ENCODE results near the gene DNAJA2.

Gene DNAJA2

DNA sequence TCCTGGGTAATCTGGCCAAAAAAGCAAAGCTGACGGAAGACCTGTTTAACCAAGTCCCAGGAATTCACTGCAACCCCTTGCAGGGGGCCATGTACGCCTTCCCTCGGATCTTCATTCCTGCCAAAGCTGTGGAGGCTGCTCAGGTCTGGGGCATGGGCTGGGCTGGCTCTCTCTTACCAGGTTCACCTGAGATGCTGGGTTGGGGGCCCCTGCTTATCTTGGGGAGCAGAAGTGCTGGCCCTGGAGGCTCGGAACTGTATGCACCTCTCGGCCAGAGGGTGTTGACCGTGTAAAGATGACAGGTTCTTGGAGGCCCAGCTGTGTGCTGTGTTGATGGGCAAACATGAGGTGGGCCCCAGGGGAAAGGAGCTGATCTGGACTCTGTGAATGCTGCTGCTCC, 49.1 kb downstream of the DNAJA2 start:
- no peak for DNase-seq

DNA sequence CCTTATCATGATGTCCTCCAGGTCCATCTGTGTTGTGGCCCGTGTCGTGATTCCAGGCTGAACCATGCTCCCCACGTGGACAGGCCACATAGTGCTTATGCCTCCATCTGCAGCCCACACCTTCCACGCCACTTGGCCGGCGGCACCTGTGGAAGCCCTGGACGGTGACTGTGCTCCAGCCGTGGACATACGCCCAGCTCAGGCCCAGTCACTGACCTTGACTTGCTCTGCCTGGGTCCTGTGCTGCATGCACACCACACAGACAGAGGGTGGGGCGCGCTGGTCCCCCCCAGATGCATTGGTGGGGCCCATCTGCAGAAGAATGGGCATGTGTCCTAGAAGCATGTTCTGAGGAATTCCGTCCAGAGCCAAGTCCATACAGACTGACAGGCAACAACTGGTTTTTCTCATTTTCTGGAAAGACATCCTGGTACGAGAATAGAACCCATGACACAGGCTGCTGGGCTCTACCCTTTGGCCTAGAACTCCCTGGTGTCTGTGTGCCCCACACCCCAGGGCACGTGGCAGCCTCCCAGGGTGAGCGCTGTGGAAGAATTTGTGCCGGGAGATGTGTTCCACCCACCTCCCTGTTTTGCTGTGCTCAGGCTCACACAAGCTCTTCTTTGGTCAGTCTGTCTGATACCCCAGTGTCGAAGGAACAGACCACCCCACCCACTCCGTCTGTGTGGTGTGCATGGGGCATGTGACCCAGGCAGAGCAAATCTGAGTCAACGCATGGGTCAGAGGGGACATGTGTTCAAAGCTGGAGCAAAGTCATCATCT, 49.8 kb downstream of the DNAJA2 start:
- no peak for DNase-seq

DNA sequence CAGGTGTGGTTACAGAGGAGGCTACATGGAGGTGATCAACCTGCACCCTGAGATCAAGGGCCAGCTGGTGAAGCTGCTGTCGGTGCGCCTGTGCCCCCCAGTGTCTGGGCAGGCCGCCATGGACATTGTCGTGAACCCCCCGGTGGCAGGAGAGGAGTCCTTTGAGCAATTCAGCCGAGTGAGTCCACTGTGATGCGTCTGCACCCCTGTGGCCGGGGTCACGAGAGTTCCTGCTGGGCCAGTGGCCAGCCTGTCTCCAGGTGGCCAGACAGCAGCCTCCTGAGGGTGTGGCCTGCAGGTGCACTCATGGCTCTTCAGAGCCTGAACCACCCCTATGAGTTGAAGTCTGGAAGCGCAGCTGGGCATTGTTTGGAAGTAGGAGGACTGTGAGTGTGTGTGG, 51.2 kb downstream of the DNAJA2 start:
- DNase-seq, result no peak

- no peak for DNase-seq
These were observed 52.9 kb downstream of the DNAJA2 start for GRCh38 chr16:46920402-46921068.

DNA sequence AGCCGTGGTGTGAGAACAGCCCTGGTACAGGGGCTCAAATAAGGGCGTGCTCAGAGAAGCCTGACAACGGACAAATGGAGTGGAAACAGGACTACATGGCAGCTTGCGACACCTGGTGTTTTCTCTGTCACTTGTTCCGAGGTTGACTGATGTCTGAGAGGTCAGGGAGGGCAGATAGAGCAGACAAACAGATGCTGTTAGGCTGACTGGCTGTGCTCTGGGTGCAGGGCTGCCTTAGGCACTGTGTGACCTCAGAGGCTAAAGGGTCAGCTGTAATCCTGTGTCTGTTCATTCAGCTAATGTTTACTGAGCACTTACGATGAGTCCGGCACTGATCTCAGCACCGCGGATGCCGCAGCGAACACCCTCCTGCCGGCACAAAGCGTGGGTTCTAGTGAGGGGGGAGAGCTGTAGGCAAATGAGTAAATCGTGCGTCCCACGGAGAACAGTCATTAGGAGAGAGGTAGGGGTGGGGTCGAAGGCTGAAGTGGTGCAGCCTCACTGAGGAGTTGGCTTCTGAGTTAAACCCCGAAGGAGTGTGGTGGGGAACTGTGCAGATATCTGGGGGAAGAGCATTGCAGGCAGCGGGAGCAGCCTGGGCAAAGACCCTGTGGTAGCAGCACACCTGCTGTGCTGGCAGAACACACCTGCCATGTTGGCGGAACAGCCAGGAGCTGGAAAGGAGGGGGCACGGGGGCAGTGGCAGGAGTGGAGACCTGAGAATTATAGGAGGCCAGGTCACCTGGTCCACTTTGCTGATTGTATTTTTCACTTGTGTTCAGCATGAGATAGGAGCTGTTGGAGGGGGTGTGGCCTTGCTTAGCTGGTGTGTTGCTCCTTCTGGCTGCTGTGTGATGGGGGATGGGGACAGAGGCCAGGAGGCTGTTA, 54.3 kb downstream of the DNAJA2 start:
- peak; percentile 60 for DNase-seq

DNA sequence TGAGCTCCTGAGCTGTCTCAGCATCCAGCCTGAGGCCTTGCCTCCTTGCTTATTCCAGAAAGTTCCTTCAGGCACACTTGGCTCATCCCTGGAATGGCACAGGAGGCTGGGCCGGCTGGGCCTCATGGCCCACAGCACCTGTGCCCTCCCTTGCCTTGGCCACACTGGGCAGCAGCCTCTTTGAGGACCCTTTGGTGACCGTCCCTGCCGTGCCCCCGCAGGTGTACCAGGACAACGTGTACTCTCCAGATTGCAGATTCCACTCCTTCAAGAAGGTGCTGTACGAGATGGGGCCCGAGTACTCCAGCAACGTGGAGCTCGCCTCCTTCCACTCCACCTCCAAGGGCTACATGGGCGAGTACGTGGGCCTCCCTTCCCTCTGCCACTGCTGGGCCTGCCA, 55.1 kb downstream of the DNAJA2 start:
- DNase-seq, result no peak

- DNase-seq, result no peak
These were observed 56.5 kb downstream of the DNAJA2 start for GRCh38 chr16:46916980-46917379.

GRCh38 chr16:46915483-46916025, 57.9 kb downstream of the DNAJA2 start:
- no peak for DNase-seq

- no peak for DNase-seq
These were observed 58.8 kb downstream of the DNAJA2 start for GRCh38 chr16:46914556-46915201.

GRCh38 chr16:46911650-46912049, 61.8 kb downstream of the DNAJA2 start:
- no peak for DNase-seq

DNA sequence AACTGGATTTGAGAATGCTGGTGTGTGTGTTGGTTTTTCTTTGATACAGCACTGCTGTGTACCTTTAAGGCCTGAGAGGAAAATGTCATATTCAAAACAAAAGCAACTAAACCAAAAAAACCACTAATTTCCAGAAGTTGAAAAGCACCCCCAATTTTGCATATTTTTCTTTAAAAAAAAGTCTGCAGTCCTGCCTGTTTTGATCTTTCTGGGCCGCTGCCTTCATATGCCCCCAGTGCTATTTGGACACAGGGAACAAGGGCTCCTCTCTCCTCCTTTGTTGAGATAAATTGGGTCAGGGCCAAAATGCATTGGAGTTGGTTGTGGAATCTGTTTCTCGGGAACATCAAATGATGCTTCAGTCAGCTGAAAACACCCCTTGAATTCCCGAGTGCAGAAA, 62.4 kb downstream of the DNAJA2 start:
- DNase-seq, result no peak

GRCh38 chr16:46908540-46909372, 64.7 kb downstream of the DNAJA2 start:
- peak; percentile 13 for DNase-seq

DNA sequence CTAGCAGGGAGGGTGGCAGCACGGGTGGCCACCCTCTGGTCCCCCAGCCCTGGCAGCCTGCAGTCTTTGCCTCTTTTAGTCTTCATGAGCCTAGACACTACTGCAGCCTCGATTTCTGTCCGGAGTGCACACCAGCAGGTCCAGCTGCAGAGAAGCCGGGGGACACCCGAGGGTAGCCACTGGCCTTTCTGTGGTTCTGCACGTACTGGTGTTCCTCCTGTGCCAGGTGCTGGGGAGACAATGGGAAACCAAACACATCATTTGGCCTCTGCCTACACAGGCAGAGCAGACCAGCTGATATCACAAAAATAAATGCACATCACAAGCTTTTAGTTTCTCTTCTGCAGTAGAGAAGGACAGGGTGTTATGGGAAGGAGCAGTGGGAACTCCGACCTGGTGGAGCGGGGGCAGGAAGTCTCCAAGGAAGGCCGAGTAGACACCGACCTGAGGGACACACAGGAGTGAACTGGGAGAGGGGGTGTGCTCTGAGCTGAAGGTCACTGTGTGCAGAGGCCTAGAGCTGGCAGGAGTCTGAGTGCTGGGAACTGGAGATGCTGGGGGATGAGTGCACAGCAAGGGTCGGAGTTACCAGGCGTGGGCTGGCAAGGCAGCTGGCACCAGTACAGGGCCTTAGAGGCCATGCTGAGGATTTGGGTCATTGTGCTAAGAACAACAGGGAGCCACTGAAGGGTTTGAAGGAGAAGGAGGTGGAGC, 66.3 kb downstream of the DNAJA2 start:
- DNase-seq, result no peak

GRCh38 chr16:46906360-46907060, 67.0 kb downstream of the DNAJA2 start:
- no peak for DNase-seq
